Activated CD8-positive, alpha-beta T cell treated with anti-CD3 and anti-CD28 coated beads, Interleukin-2, amount 10 ng/mL, durations not matched to agents 7 days and 5 days (primary cell): ENCODE results near the gene GALNT17. TPM values are rescaled to one million over a fixed set of nuclear protein-coding genes. Genes with fewer than 3 reads are reported as not detected.

Experiments
- ATAC-seq: fragments of 150-1000 bp; cut with Tn5 transposase; one replicate; pipeline ENCODE4 v1.10.0; 2021; ENCODE audit warnings: moderate library complexity
- CTCF ChIA-PET: fragments of 350-600 bp; sonication (Branson Sonifier 250); formaldehyde crosslinking; loops from one replicate; lab custom pipeline; 2021; ENCODE audit warnings: antibody characterized with exemption; lab: Charles Lee
- POLR2A ChIA-PET: fragments of 350-600 bp; sonication (Branson Sonifier 250); formaldehyde crosslinking; loops from one replicate; lab custom pipeline; 2021; ENCODE audit warnings: antibody characterized with exemption; lab: Charles Lee
- DNase-seq: peaks from one replicate; pipeline ENCODE4 v3.0.0-alpha.2; 2020
- H3K27ac Mint-ChIP-seq: one replicate; pipeline ENCODE4 v1.8.0; 2021; ENCODE audit warnings: mild to moderate bottlenecking, mixed read lengths
- H3K27me3 Mint-ChIP-seq: one replicate; pipeline ENCODE4 v1.8.0; 2021; ENCODE audit warnings: low read depth, mixed read lengths
- H3K36me3 Mint-ChIP-seq: one replicate; pipeline ENCODE4 v1.8.0; 2021; ENCODE audit warnings: low read depth, mixed read lengths
- H3K4me1 Mint-ChIP-seq: one replicate; pipeline ENCODE4 v1.8.0; 2021; ENCODE audit warnings: low read depth, mixed read lengths
- H3K4me3 Mint-ChIP-seq: one replicate; pipeline ENCODE4 v1.8.0; 2021; ENCODE audit warnings: mild to moderate bottlenecking, mixed read lengths
- H3K9me3 Mint-ChIP-seq: one replicate; pipeline ENCODE4 v1.8.0; 2022; ENCODE audit warnings: mixed read lengths; ENCODE audit not compliant: insufficient read depth
- total RNA-seq, 2 experiments: library from RNA; stranded (reverse); gene quantifications; one replicate each; pipeline ENCODE4 v1.2.3, GENCODE V29; 2021

GALNT17 gene
- total RNA-seq, 2 experiments from 2014 or later: not detected

DNA sequence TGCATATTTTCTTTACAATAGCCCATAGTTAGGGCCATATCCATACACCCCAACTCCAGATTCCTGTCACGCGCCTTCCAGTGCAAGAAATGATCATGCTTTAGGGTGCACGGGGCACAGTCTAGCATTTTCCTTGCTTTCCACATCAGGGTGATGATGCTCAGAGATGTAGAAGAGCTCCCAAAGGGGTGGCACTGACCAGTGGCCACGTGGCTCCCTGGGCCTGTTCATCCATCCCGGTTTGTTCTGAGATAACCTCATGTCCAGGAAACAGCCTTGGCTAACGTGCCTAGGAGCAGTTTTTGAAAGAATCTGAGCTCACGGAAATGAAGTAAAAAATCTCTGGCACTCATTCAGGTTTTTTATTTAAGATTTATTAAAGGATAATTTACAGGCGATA, 139.3 kb downstream of the GALNT17 start:
- H3K4me3 Mint-ChIP-seq: no peak overlapping the region
- ChIA-PET POLR2A (no interaction called here), CTCF (no interaction called here)
- ATAC-seq (no peak), DNase-seq (no peak)
- H3K4me1 Mint-ChIP-seq: no peaks in the 10 kb centered on the region
- H3K36me3 Mint-ChIP-seq: no peaks in the 10 kb centered on the region
- H3K27me3 Mint-ChIP-seq: no peaks in the 10 kb centered on the region
- H3K27ac Mint-ChIP-seq: no peak overlapping the region
- H3K9me3 Mint-ChIP-seq: peaks cover 9% of the 10 kb centered on the region

GRCh38 chr7:71272509-71273490, 140.9 kb downstream of the GALNT17 start:
- ATAC-seq: no peak
- Mint-ChIP-seq H3K27ac (no peak overlapping the region), H3K4me3 (no peak overlapping the region), H3K36me3 (no peaks in the 10 kb centered on the region), H3K9me3 (peaks cover 8% of the 10 kb centered on the region), H3K4me1 (no peaks in the 10 kb centered on the region), H3K27me3 (no peaks in the 10 kb centered on the region)
- POLR2A ChIA-PET: no interaction called here
- no peak for DNase-seq
- CTCF ChIA-PET: no interaction called here

DNA sequence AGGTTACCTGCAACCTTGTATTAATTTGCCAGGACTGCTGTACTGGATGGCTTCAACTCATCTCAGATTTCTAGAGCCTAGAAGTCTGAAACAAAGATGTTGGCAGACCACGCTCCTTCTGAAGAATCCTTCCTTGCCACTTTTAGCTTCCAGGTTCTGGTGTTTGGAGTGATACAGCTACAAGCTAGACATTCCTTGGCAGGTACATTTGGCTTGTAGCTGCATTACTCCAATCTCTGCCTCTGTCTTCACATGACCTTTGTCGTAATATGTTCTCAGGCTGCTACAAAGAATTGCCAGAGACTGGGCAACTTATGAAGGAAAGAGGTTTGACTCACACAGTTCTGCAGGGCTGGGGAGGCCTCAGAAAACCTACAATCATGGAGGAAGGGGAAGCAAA, 146.3 kb downstream of the GALNT17 start:
- no peak overlapping the region for H3K4me3 Mint-ChIP-seq
- no peaks in the 10 kb centered on the region for H3K4me1 Mint-ChIP-seq
- no peaks in the 10 kb centered on the region for H3K36me3 Mint-ChIP-seq
- peaks cover 15% of the 10 kb centered on the region for H3K9me3 Mint-ChIP-seq
- DNase-seq (no peak), ATAC-seq (no peak)
- ChIA-PET POLR2A (no interaction called here), CTCF (no interaction called here)
- H3K27me3 Mint-ChIP-seq: no peaks in the 10 kb centered on the region
- no peak overlapping the region for H3K27ac Mint-ChIP-seq

DNA sequence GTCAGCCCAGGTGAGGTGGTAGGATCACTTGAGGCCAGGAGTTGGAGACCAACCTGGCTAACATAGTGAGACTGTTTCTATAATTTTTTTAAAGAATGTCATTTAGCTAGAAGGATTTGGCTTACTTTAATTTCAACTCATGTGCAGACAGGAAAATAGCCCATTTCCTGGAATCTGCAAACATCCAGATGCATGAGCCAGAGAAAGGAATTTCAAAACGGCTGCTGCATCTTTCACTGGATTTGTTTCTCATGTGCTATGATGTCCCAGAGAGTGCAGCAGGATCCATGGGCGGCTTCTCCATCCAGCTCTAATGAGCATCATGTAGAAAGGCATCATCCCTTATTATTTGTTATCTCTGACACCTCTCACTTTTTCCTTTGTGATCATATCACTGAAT, 149.3 kb downstream of the GALNT17 start:
- ChIA-PET POLR2A (no interaction called here), CTCF (no interaction called here)
- no peaks in the 10 kb centered on the region for H3K36me3 Mint-ChIP-seq
- DNase-seq (no peak), ATAC-seq (no peak)
- no peak overlapping the region for H3K4me3 Mint-ChIP-seq
- H3K27ac Mint-ChIP-seq: no peak overlapping the region
- no peaks in the 10 kb centered on the region for H3K4me1 Mint-ChIP-seq
- no peaks in the 10 kb centered on the region for H3K27me3 Mint-ChIP-seq
- peaks cover 15% of the 10 kb centered on the region for H3K9me3 Mint-ChIP-seq

DNA sequence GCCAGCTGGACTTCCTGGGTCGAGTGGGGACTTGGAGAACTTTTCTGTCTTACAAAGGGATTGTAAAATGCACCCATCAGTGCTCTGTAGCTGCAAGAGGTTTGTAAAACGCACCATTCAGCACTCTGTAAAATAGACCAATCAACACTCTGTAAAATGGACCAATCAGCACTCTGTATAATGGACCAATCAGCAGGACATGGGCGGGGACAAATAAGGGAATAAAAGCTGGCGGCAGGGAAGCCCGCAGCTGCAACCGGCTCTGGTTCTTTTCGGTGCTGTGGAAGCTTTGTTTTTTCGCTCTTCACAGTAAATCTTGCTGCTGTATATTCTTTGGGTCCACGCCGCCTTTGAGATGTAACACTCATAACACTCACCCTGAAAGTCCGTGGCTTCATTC, 151.9 kb downstream of the GALNT17 start:
- ATAC-seq (no peak), DNase-seq (no peak)
- Mint-ChIP-seq H3K36me3 (no peaks in the 10 kb centered on the region), H3K27me3 (no peaks in the 10 kb centered on the region), H3K9me3 (peaks cover 12% of the 10 kb centered on the region), H3K4me1 (no peaks in the 10 kb centered on the region), H3K4me3 (no peak overlapping the region), H3K27ac (no peak overlapping the region)
- ChIA-PET POLR2A (no interaction called here), CTCF (no interaction called here)

DNA sequence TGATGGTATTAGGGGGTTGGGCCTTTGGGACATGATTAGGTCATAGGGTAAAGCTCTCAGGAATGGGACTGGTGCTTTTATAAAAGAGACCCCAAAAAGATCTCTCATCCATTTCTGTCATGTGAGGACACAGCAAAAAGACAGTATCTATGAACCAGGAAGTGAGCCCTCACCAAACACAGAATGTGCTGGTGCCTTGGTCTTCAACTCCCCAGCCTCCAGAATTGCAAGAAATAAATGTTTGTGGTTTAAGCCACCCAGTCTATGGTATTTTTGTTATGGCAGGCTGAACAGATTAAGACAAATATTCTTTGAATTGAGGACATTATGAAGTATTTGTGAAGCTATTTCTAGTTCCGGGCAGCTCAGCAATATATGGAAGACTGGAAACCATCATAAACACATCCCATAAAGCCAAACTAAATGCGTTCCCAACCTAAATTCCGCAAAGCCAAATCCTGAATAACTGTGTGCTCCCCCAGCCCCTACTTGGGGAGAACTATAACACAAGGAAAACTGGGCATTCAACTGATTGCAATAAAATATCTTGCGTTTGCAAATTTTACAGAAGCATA, 153.7 kb downstream of the GALNT17 start:
- no peak for ATAC-seq
- H3K36me3 Mint-ChIP-seq: no peaks in the 10 kb centered on the region
- H3K4me1 Mint-ChIP-seq: no peaks in the 10 kb centered on the region
- ChIA-PET CTCF (no interaction called here), POLR2A (no interaction called here)
- H3K4me3 Mint-ChIP-seq: no peak overlapping the region
- peaks cover 14% of the 10 kb centered on the region for H3K9me3 Mint-ChIP-seq
- H3K27ac Mint-ChIP-seq: no peak overlapping the region
- no peak for DNase-seq
- H3K27me3 Mint-ChIP-seq: no peaks in the 10 kb centered on the region

GRCh38 chr7:71286336-71286735, 154.4 kb downstream of the GALNT17 start:
- Mint-ChIP-seq H3K36me3 (no peaks in the 10 kb centered on the region), H3K9me3 (peaks cover 9% of the 10 kb centered on the region), H3K27me3 (no peaks in the 10 kb centered on the region), H3K4me3 (no peak overlapping the region), H3K27ac (no peak overlapping the region), H3K4me1 (no peaks in the 10 kb centered on the region)
- no peak for DNase-seq
- ATAC-seq: no peak
- ChIA-PET POLR2A (no interaction called here), CTCF (no interaction called here)

GRCh38 chr7:71286924-71287323, 155.0 kb downstream of the GALNT17 start:
- peaks cover 9% of the 10 kb centered on the region for H3K9me3 Mint-ChIP-seq
- ATAC-seq: no peak
- DNase-seq: no peak
- CTCF ChIA-PET: no interaction called here
- H3K27ac Mint-ChIP-seq: no peak overlapping the region
- H3K4me3 Mint-ChIP-seq: no peak overlapping the region
- no peaks in the 10 kb centered on the region for H3K36me3 Mint-ChIP-seq
- H3K4me1 Mint-ChIP-seq: no peaks in the 10 kb centered on the region
- POLR2A ChIA-PET: no interaction called here
- H3K27me3 Mint-ChIP-seq: no peaks in the 10 kb centered on the region

DNA sequence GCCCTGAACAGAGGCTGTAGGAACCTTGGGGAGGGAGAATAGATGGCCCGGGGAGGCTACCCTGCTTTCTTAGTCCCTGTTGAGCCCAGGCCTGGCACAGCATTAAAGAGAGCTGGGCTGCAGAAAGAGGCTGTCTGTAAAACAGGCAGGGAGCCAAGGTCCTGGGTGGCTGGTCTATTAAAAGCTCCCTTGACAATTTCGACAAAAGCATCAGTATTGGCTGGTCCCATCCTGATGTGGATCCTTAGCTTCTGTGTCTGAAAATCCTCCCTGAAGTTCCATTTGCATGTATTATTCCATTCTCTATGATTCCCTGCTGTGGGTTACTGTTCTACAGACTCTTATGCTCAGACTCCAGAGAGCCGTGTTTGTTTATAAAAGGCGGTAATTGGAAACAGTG, 158.5 kb downstream of the GALNT17 start:
- POLR2A ChIA-PET: no interaction called here
- ATAC-seq: no peak
- Mint-ChIP-seq H3K4me1 (no peaks in the 10 kb centered on the region), H3K36me3 (no peaks in the 10 kb centered on the region), H3K9me3 (peaks cover 6% of the 10 kb centered on the region), H3K27me3 (no peaks in the 10 kb centered on the region), H3K27ac (no peak overlapping the region), H3K4me3 (no peak overlapping the region)
- DNase-seq: no peak
- CTCF ChIA-PET: no interaction called here

GRCh38 chr7:71298378-71298777, 166.4 kb downstream of the GALNT17 start:
- H3K9me3 Mint-ChIP-seq: peaks cover 3% of the 10 kb centered on the region
- H3K4me3 Mint-ChIP-seq: no peak overlapping the region
- no peaks in the 10 kb centered on the region for H3K27me3 Mint-ChIP-seq
- no peaks in the 10 kb centered on the region for H3K4me1 Mint-ChIP-seq
- ChIA-PET CTCF (no interaction called here), POLR2A (no interaction called here)
- H3K27ac Mint-ChIP-seq: no peak overlapping the region
- DNase-seq: no peak
- no peaks in the 10 kb centered on the region for H3K36me3 Mint-ChIP-seq
- ATAC-seq: no peak

DNA sequence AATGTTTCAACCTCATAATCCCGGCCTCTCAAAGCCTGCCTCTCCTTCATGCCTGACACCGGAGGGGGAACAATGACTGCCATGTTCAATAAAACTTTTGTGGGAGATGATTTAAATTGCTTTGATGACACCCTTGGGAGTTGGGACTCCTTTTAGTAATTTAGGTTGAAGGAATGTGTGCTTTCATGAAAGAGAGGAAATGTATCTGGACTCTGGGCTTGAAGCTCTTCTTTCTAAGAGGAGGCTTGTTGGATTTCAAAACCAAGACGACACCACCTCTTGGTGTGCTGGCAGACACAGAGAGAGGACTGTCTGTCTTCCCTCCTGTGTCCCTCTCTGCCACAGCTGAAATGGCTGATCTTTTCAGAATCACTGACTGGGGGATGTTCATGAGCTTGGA, 168.1 kb downstream of the GALNT17 start:
- CTCF ChIA-PET: no interaction called here
- DNase-seq (no peak), ATAC-seq (no peak)
- Mint-ChIP-seq H3K4me3 (no peak overlapping the region), H3K27me3 (no peaks in the 10 kb centered on the region), H3K9me3 (peaks cover 3% of the 10 kb centered on the region), H3K36me3 (no peaks in the 10 kb centered on the region), H3K4me1 (no peaks in the 10 kb centered on the region), H3K27ac (no peak overlapping the region)
- POLR2A ChIA-PET: no interaction called here

GRCh38 chr7:71300603-71301002, 168.7 kb downstream of the GALNT17 start:
- DNase-seq: no peak
- POLR2A ChIA-PET: no interaction called here
- no peak for ATAC-seq
- CTCF ChIA-PET: no interaction called here
- Mint-ChIP-seq H3K9me3 (peaks cover 3% of the 10 kb centered on the region), H3K36me3 (no peaks in the 10 kb centered on the region), H3K27me3 (no peaks in the 10 kb centered on the region), H3K4me3 (no peak overlapping the region), H3K27ac (no peak overlapping the region), H3K4me1 (no peaks in the 10 kb centered on the region)
